Muscle layer of colon (tissue), 2 donors: ENCODE results near the gene PKIG.

ENCODE experiments used
- H3K27ac ChIP-seq: one replicate; pipeline ENCODE4 v1.7.0; 2013; ENCODE audit warnings: low read depth, mild to moderate bottlenecking, low read length, moderate library complexity
- H3K27me3 ChIP-seq, 2 donors: one replicate each; pipeline ENCODE4 v1.7.0; 2013; ENCODE audit warnings: low read length in 2 of 2, mild to moderate bottlenecking in 2 of 2; ENCODE audit not compliant: insufficient read depth in 2 of 2, control insufficient read depth in 1 of 2
- H3K36me3 ChIP-seq: one replicate; pipeline ENCODE4 v1.7.0; 2013; ENCODE audit warnings: mild to moderate bottlenecking, low read length; ENCODE audit not compliant: insufficient read depth
- H3K4me1 ChIP-seq: one replicate; pipeline ENCODE4 v1.7.0; 2013; ENCODE audit warnings: mild to moderate bottlenecking, low read length; ENCODE audit not compliant: insufficient read depth
- H3K4me3 ChIP-seq, 2 donors: one replicate each; pipeline ENCODE4 v1.7.0; 2013; ENCODE audit warnings: low read length in 2 of 2, low read depth in 1 of 2, mild to moderate bottlenecking in 1 of 2, moderate library complexity in 1 of 2
- H3K9ac ChIP-seq: one replicate; pipeline ENCODE4 v1.7.0; 2013; ENCODE audit warnings: low read length
- H3K9me3 ChIP-seq: one replicate; pipeline ENCODE4 v1.7.0; 2013; ENCODE audit warnings: mild to moderate bottlenecking, low read length
- donor health status: abdominal sarcoma.
- donor health status: Adenocarcinoma of cecum.

The PKIG gene

GRCh38 chr20:44597930-44598329, 15.6 kb downstream of the PKIG start:
- peak overlapping the region; percentile 12 for H3K27ac ChIP-seq
- H3K9me3 ChIP-seq: no peaks in the 10 kb centered on the region
- peak overlapping the region in 1 of 2 donors; percentile 11 for H3K4me3 ChIP-seq
- no peaks in the 10 kb centered on the region for H3K36me3 ChIP-seq
- no peaks in the 10 kb centered on the region for H3K27me3 ChIP-seq
- peaks cover 88% of the 10 kb centered on the region for H3K4me1 ChIP-seq
- H3K9ac ChIP-seq: no peak overlapping the region

DNA sequence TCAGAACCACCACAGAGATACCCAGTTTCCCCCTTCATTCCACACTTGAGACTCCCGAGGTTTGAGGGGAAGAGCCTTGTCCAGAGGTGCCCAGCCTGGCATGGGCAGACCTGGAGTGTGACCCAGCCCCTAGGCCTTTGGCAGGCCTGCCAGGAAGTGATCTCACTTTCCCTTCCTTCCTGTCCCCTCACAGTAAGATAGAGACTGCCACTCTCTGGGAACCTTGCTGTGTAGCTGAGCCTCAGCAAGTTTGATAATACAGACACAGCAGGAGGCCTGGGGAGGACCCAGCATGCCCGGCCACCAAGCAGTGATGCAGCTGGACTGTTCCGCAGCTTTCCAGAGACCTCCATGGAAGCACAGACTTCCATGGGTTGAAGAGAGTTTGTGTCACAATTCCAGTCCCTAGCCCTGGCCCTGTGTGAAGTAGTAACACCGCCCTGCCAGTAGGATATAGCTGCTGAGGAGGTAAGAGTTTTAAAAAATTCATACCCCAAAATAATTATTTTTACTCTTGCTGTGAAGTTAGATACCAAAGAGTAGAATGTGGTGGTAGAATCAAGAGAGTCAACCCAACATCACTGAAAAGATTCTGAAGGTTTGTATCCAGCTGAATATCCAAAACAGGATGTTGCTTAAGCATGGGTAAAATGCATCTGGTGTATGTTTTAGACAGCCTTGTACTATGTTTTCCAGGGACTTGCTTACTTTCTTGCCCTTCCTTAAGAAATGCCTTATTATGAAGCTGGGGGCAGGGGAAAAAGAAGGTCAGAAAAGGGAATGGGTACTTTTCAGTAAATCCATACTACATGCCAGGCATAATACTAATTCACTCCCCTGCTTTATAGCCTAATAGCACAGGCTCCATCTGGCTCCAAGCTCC, 16.3 kb downstream of the PKIG start:
- H3K9me3 ChIP-seq: no peaks in the 10 kb centered on the region
- H3K9ac ChIP-seq: no peak overlapping the region
- peak overlapping the region; percentile 54 for H3K27ac ChIP-seq
- H3K27me3 ChIP-seq: no peaks in the 10 kb centered on the region
- no peaks in the 10 kb centered on the region for H3K36me3 ChIP-seq
- no peak overlapping the region for H3K4me3 ChIP-seq
- peaks cover 86% of the 10 kb centered on the region for H3K4me1 ChIP-seq

DNA sequence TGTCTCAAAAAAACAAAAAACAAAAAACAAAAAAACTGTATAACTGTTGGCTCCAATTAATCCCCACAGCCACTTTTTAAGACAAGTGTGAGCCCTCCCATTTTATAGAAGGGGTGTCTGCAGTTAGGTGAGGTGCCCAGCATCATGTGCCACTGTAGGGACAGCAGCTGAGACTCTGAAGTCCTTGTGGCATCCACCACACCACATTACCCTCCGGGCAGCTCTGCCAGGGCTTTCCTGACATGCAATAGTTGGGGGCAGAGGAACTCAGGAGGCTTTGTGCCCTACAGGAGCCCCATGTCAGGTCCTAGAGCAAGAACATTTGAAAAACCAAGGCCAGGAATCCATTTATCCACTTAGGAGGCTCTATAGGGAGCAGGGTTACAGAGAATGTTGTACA, 17.3 kb downstream of the PKIG start:
- H3K4me1 ChIP-seq: peaks cover 76% of the 10 kb centered on the region
- no peaks in the 10 kb centered on the region for H3K27me3 ChIP-seq
- H3K4me3 ChIP-seq: no peak overlapping the region
- no peak overlapping the region for H3K9ac ChIP-seq
- H3K9me3 ChIP-seq: no peaks in the 10 kb centered on the region
- no peaks in the 10 kb centered on the region for H3K36me3 ChIP-seq
- H3K27ac ChIP-seq: peak overlapping the region; percentile 92

GRCh38 chr20:44600301-44600700, 17.9 kb downstream of the PKIG start:
- Histone ChIP-seq H3K4me1 (peaks cover 70% of the 10 kb centered on the region), H3K27me3 (no peaks in the 10 kb centered on the region), H3K36me3 (no peaks in the 10 kb centered on the region), H3K9ac (no peak overlapping the region), H3K9me3 (no peaks in the 10 kb centered on the region), H3K4me3 (peak overlapping the region in 1 of 2 donors; percentile 1), H3K27ac (peak overlapping the region; percentile 92)

DNA sequence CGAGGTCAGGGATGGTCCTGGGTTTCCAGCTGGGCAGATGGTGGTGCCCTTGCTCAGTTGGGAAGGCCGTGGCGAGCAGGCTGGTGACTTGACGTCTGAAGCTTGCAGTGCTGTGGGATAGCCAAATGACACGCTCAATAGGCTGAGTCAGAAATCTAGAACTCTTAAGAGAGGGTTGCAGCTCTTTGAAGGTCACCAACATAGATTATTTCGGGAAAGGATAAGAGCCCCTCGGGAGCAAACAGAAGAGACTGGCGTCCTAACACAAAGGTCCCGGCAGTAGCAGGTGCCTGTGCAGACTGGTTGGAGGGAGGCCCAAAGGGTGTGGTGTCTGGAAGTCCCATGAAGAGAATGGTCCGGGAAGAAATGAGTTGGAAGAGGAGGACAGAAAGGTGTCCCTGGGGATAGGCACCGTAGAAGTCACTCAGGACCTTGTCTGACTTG, 18.4 kb downstream of the PKIG start:
- Histone ChIP-seq H3K4me3 (peak overlapping the region in 1 of 2 donors; percentile 1), H3K27me3 (no peaks in the 10 kb centered on the region), H3K9ac (no peak overlapping the region)

DNA sequence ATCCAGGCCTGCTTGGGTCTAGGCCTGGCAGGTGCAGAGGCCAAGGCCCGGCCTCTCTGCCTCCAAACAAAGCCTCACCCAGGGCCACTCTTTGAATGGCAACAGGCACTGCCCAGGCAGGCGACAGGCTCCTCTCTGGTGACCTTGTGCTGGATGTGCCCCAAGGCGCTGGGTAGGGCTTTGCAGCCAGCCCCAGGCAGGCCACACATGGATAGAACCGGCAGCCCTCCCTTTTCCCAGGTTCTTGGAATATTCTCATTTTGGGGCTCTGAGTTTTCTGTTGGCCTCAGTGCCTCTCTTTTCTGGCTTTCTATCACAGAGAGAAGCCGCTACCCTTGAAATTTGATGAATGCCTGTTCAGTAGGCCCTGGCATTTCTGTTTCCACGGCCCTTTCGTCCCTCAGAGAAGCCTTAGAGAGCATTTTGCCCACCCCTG, 18.9 kb downstream of the PKIG start:
- H3K4me1 ChIP-seq: peaks cover 66% of the 10 kb centered on the region
- peak overlapping the region; percentile 92 for H3K27ac ChIP-seq
- peak overlapping the region; percentile 9 for H3K9ac ChIP-seq
- no peaks in the 10 kb centered on the region for H3K9me3 ChIP-seq
- no peaks in the 10 kb centered on the region for H3K27me3 ChIP-seq
- H3K4me3 ChIP-seq: peak overlapping the region in 1 of 2 donors; percentile 1
- H3K36me3 ChIP-seq: no peaks in the 10 kb centered on the region

More for the DNA sequence above, 18.4 kb downstream of the PKIG start:
- no peaks in the 10 kb centered on the region for H3K9me3 ChIP-seq
- H3K36me3 ChIP-seq: no peaks in the 10 kb centered on the region
- H3K27ac ChIP-seq: peak overlapping the region; percentile 92
- H3K4me1 ChIP-seq: peaks cover 70% of the 10 kb centered on the region

GRCh38 chr20:44601801-44602204, 19.4 kb downstream of the PKIG start:
- H3K9me3 ChIP-seq: no peaks in the 10 kb centered on the region
- H3K27ac ChIP-seq: peak overlapping the region; percentile 92
- H3K27me3 ChIP-seq: no peaks in the 10 kb centered on the region
- H3K9ac ChIP-seq: no peak overlapping the region
- peak overlapping the region in 1 of 2 donors; percentile 1 for H3K4me3 ChIP-seq
- H3K36me3 ChIP-seq: no peaks in the 10 kb centered on the region
- H3K4me1 ChIP-seq: peaks cover 62% of the 10 kb centered on the region

DNA sequence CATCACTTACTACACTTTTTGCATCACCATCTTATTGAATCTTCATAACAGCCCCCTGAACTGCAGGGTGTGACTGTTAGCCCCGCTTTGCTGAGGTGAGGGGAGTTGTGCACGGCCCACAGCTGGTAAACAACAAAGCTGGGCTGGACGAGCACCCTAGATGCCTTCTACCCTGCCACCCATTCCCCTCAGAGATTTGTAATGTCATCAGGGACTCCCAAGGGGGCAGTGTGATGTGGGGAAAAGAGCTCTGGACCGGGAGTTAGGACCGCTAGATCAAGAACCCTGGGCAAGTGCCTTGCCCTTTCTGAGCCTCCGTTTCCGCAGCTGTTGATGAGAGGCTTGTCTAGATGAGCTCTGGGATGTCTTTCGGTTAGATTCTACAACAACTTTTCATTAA, 20.9 kb downstream of the PKIG start:
- Histone ChIP-seq H3K9ac (no peak overlapping the region), H3K4me1 (peaks cover 47% of the 10 kb centered on the region), H3K9me3 (no peaks in the 10 kb centered on the region), H3K27ac (peak overlapping the region; percentile 28), H3K4me3 (no peak overlapping the region), H3K36me3 (no peaks in the 10 kb centered on the region), H3K27me3 (no peaks in the 10 kb centered on the region)

DNA sequence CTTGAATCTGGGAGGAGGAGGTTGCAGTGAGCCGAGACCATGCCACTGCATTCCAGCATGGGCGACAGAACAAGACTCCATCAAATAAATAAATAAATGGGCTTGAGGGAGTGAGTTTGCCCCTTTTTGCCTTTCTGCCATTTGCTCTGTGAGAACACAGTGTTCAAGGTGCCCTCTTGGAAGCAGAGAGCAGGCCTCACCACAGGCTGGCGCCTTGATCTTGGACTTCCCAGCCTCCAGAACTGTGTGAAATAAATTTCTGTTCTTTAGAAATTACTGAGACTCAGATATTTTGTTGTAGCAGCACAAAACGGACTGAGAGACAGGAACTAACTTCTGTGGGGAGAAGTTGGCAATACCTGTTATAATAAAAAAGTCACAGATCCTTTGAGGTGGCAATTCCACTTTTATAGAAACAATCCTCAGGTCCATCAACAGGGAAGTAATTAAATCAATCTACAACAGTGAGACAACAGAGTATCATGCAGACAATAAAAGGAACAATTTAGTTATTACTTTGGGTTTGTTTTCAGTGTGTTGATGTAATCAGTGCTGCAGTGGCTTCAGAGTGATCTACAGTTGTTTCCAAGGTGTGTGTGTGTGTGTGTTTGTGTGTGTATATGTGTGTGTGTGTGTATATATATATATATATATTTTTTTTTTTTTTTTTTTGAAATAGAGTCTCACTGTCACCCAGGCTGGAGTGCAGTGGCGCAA, 24.5 kb downstream of the PKIG start:
- Histone ChIP-seq H3K27ac (no peak overlapping the region), H3K4me1 (peaks cover 28% of the 10 kb centered on the region), H3K27me3 (no peaks in the 10 kb centered on the region), H3K36me3 (no peaks in the 10 kb centered on the region), H3K4me3 (no peak overlapping the region), H3K9ac (no peak overlapping the region), H3K9me3 (no peaks in the 10 kb centered on the region)

GRCh38 chr20:44609006-44609515, 26.7 kb downstream of the PKIG start:
- no peaks in the 10 kb centered on the region for H3K9me3 ChIP-seq
- H3K4me3 ChIP-seq: peak overlapping the region in 1 of 2 donors; percentile 78
- peaks cover 21% of the 10 kb centered on the region for H3K4me1 ChIP-seq
- H3K27ac ChIP-seq: peak overlapping the region; percentile 81
- H3K27me3 ChIP-seq: no peaks in the 10 kb centered on the region
- H3K36me3 ChIP-seq: peaks cover 3% of the 10 kb centered on the region
- peak overlapping the region; percentile 65 for H3K9ac ChIP-seq

DNA sequence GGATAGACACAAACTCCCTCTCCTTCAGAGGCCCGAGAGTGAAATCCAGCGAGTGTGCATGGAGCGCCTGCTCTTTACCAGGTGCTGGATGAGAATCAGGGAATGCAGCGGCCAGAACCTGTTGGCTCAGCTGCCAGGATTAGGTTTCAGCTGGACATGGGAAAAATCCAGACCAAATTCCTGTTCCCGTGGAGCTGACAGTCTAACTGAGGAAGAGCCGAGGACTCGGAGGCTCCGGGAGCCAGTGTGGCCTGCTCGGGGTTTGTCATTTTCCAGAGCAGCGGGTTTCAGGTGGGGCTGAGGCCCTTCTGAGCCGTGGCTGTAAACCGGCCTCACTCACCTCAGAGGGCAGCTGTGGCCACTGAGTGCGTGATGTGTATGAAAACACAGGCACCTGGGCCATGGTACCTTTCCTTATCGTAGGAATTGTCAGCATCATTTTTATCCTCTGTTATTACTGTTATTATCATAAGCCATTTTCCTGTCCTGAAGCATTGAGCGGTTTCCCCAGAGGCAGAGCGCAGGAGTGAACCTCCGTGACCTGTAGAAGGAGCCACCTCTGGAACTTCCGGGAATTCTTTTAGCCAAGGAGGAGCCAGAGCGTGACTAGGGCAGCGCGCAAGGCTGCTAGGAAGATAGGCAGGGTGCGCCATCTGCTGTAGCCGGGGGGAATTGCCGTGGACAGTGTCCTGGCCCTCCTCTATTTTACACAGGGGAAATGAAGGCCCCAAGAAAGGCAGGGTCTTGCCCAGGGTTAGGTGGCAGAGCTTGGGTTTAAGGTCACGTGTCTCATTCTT, 27.3 kb downstream of the PKIG start:
- Histone ChIP-seq H3K27ac (peak overlapping the region; percentile 81), H3K27me3 (no peaks in the 10 kb centered on the region), H3K4me3 (peak overlapping the region; percentile 23 to 78), H3K36me3 (peaks cover 5% of the 10 kb centered on the region), H3K9ac (peak overlapping the region; percentile 65), H3K4me1 (peaks cover 28% of the 10 kb centered on the region), H3K9me3 (no peaks in the 10 kb centered on the region)
